Pulmonary artery endothelial cell (primary cell): ENCODE data around the gene KEL. TPM values are rescaled to one million over a fixed set of nuclear protein-coding genes. Genes with fewer than 3 reads are reported as not detected.

Experiments
- DNase-seq: peaks from one replicate; pipeline ENCODE4 v3.0.0-alpha.2; 2011; ENCODE audit warnings: low read depth, low spot score
- total RNA-seq: library from RNA; depleted of rRNA; stranded (reverse); fragments of >200 nt; gene quantifications from 2 replicates; pipeline ENCODE4 v1.2.3, GENCODE V29; 2014

The KEL gene
- total RNA-seq, 1 donor from 2014 or later: not detected

DNA sequence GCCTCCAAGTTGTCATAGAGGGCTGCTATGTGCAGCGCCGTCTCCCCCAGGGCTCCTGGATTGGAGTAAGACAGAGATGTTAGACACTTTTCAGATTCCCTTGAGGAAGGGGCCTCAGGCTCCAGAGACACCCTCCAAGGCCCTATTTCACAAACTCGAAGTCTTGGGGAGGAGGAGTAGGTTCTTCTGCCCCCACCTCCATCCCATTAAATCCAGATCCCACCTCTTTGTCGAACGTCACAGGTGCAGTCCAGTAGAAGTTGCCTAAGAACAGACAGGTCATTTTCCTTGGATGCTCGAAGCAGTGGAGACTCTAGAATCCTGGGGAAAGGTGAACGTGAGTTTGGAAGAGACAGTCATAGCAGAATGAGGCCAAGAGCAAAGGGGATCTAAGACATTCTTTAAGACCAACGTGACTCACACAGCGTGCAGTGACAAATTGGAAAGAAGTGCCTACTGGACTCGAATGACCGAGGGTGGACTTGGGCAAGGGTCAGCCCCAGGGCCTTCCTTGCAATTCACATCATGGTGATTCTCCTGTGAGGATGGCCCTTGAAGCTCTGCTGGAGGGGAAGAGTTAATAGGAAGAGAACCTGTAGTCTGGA lies 31.9 kb downstream of the KEL start:
- no peak for DNase-seq

DNA sequence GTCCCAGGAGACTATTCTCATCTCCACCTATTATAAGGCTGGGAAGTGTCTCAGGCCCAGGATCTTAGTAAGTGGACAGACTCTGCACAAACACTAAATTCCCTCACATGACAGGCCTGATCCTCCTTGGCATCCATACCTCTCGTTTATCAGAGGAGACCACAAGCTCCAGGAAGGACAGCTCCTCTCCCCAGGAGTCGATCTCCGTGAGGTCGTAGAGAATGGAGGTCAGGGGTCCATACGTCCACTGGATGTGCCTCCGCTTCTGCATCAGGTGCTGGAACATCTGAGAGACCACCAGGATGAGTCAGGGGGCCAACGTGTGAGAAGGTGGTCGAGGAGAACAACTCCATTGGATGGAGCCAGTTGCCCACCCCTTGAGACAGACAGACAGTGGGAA lies 34.2 kb downstream of the KEL start:
- DNase-seq: no peak

DNA sequence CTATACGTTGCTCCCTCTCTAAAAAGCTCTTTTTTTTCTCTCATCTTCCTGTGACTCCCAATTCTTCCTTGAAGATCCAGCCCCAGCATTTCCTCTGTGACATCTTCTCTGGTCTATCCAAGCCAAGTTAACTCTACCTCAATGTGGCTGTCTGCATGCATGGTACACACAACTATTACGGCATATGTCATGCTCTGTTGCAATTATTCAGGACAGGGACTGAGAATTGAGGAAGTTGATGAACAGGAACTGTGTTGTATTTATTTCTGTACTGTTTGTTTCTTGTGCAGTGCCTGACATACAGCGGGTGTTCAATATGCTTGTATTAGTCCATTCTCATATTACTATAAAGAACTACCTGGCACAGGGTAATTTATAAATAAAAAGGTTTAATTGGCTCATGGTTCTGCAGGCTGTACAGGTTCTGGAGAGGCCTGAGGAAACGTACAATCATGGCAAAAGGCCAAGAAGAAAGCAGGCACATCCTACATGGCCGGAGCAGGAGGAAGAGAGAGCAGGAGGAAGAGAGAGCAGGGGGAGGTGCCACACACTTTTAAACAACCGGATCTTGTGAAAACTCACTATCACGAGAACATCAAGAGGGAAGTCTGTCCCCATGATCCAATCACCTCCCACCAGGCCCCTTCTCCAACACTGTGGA lies 34.9 kb downstream of the KEL start:
- no peak for DNase-seq

DNA sequence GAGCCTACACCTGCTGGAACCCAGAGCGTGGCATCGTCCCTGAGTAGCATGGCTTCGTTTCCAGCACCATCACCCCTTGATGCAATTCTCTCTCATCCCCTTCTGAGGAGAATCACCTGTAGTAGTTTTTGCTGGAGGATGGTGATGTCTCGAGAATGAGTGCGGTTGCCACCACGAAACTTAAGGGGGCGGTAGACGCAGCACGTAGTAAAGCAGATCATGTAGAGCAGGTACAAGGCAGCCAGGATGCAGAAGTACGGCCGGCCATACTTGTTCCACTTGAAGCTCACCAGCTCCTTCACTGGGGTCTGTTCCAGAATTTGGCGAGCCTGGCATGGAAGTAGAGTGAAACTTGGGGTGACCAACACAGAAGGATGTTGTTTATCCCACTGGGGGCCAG lies 36.8 kb downstream of the KEL start:
- DNase-seq: no peak

DNA sequence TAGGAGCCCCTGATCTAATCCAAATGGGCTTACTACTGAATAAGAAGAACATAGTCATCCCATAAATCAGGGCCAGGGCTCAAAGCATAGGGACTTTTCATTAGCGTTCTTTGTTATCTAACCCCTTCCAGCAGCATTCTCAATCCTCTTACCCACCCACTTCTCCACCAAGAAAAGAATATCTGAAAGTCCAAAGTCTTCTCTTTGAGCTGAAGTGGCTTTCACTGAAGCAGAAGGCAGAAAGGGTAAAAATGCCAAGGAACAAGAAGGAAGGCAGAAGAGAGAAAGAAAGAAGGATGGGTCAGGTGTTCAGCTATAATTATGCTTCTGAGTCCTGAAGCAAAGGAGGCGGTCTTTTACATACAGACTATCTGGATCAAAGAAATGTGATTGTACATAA lies 38.8 kb downstream of the KEL start:
- no peak for DNase-seq

DNA sequence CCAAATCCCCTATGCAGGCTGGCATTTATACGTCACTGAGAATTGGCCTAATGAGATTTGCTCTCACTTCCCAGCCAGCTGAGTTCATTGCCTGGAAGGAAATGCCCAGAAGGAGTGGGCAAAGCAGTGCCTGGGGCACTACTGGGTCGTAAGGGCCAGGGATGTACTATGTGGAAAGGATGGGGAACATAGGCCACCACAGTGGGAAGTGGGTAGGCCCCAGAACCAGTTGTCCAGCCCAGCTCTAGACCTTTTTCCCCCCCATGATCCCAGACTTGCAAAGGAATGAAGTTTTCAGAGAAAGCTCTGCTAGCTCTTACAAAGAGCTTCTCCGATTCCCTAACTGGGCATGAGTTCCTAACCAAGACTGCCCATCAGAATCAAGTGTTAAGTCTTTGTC lies 42.5 kb downstream of the KEL start:
- no peak for DNase-seq

DNA sequence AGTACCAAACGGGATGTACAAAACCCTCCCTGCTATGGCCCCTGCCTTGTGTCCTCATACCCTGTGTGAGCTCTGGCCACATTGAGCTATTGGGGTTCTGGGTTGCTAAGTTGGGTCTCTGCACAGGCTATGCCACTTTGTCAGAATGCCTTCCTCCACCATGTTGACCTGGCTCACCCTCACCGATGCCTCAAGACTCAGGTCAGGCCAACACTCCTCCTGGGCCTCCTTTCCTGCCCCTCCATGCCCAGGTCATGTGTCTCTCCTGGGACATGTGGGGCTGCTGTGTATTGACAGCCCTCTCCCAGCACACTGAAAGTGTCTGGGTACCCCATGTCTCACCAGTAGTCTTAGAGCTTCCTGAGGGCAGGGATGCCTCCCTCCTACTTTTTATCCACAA lies 43.3 kb downstream of the KEL start:
- DNase-seq: no peak

DNA sequence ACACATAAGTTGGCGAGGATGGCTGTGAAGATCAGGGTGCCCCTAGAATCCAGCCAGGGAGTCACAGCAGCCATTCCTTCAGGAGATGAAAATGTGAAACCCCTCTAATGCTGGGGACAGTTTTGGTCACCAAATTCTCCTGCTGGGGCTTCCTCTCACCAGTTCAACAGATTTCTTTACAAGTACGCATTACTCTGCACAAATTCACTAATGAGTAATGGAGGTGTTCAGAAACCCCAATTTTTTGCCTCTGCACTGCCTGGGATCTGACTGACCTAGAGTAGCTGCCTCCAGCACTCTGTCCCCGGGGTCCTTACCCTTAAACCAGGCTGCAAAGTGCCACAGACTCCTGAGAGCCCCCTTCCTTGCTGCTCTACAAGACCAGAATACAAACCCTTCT lies 44.7 kb downstream of the KEL start:
- no peak for DNase-seq

DNA sequence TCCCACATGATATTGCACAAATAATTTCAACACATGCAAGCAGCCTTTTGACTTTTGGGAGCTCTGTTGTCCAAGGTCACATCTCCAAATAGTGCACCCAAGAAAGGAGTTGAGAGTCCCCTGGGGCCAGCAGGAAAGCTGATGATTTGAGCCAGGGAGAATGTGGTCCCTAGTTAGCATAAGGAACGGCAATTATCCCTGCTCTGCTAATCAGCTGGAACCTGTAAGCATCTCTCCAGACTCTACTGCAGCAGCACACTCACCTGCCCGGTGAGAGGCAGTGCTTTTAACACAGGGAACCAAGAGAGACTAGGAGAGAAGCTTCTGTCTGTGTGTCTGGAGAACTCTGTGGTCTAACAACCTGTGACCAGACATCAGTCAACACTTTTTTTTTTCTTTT lies 45.7 kb downstream of the KEL start:
- no peak for DNase-seq

DNA sequence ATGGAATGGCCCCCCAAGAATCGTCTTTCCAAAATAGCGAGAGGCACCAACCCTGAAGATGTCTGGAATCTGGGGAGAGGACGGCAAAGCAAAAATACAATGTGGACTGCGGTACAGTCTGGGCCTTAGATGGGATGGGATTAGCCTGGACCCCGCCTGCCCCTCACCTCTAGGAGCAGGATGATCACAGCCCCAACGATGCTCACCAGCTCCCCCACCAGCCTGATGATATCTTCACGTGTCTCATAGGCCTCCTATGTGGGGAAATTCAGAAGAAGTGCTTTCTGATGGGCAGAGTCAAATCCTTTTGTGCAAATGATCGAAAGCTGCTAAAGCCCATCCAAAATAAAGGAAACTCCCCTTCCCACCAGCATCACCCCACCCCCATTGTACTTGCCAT lies 46.8 kb downstream of the KEL start:
- no peak for DNase-seq

DNA sequence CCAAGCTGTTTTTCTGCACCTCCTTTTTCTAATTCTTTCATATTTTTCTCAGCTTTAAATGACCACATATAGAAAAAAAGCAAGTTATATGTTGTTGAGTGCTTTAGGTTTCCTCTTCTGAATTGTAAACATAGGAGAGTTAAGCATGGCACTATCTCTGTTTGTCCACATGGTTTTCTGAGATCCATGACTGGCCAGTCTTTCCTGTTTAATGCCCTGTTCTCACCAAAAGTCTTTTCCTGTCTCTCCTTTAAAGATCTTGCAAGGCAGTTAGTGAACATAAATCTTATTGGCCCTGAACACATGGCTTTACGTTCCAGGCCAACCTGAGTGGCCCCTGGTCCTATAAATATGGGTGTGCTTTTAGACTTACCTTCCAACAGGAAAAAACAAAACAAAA lies 48.0 kb downstream of the KEL start:
- DNase-seq: no peak

DNA sequence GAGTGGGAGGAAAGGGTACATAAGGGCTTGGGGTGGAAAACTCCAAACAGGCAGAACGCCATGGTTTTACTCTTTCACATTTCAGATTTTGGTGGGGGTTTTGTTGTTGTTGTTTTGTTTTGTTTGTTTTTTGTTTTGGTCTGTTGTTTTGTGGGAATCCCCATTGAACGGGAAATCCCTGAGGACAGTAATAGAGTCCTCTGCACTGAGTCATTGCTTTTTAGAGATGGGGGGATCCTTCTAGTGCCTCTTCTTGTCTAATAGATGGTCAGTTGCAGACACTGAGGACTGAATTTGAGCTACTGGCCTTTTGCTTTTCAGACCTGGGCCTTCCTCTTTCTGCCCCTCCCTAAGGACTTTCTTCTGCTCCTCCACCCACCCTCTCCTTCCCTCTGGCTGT lies 48.6 kb downstream of the KEL start:
- DNase-seq: no peak

DNA sequence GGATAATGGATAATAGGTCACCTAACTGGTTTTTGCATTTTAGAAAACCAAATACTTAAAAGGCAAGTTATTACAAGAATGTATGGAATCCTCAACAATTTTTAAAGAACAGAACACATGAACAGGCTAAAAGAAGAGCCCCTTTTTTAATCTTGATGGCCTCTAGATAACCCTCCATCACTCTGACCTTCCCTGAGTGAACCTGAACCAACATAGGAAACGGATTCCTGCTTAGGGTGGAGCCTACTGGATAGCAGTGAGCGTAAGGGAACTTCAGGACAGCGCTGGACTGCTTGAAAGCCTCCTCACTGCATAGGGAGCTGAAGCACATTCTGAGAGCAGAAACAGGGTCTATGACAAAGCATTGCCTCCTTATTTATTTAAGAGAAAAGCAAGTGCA lies 49.1 kb downstream of the KEL start:
- DNase-seq: no peak

DNA sequence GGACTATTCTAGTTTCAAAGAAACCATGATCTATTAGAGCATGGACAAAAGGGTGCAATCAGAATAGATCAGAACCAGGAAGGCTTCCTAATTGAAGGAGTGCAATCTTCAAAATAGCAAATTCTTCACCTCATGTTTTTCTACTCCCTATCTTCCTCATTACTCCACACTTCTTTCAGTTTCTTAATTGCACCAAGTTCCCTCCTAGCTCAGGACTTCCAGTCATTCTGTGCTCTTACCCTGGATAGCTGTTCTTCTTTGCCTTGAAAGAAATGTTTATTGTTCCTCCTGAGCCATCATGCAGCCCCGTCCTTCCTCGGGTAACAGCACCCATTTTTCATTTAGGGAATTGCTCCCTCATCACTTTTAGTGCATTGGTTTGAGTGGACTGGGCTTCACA lies 51.7 kb downstream of the KEL start:
- no peak for DNase-seq

DNA sequence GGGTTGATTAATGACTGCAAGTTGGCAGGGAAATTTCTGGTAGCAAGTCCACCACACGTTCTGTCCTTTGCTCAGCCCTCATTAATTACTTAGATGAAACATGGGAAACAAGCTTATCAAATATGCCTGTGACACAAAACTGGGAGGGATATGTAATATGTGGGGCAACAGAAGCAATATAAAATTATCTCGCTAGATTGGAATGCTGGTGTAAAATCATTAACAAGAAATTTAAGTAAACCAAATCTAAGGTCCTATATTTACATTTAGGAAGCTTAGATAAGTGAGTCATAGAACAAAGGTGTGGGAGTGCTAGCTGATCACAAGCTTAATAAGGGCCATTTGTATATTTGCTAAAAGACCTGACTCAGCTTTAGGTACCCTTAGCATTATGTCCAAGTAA lies 52.1 kb downstream of the KEL start:
- no peak for DNase-seq

DNA sequence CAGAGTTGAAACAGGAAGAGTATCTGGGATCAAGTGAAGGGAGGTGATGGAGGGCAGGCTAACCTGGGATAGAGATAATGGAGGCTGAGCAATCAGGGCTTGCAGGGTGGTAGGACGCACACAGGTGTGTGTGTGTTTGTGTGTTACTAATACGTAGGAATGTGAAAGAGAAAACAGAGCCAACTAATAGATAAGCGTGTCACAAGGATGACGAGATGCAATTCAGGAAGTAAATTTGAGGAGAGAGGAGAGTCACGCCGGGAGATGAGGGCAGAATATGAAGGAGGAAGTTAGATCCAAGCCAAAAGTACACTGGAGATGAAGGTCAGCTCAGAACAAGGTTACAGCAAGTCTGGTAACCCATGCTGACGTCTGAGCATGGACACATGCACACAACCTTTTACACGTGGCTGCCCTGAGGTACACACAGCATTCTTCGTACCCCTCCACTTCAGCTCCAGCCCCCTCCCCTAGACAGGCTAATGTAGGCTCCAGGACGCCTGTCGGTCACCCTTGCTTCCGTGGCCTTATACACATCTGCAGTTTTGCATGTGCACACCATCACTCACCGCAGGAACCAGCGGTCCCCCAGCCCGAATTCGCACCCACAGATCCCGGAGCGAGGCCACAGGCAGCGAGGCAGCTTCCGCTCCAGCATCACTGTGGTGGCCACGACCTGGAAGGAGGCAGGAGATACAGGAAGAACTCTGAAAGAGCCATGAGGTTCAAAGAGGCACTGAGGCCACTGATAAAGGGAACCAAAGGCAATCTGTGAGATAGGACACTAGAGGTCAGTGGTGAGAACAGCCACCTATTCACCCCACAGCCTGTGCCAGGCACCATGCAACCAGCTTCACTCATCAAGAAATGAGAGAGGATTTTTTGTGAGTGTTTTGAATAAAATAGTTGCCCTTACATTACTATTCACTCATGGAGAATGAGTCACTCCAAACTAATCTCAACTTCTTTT lies 53.0 kb downstream of the KEL start:
- no peak for DNase-seq

DNA sequence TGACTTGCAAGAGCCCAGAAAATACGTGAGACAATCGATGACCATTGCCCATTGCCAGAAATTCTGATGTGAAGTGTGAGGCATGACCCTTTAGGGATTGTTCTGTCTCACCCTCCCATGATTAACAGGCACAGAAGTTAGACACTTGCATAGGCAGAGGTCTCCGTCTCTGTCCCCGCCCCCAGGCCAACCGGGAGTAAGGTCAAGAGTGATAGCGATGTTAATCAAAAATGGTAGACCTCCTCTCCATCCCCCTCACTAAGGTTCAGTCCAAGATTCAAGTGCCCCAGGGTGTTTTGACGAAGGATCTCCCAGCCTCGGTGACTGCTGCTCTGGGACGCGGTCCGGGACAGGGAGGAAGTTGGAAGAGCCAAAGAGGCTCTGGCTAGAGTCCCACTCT lies 53.9 kb downstream of the KEL start:
- no peak for DNase-seq

DNA sequence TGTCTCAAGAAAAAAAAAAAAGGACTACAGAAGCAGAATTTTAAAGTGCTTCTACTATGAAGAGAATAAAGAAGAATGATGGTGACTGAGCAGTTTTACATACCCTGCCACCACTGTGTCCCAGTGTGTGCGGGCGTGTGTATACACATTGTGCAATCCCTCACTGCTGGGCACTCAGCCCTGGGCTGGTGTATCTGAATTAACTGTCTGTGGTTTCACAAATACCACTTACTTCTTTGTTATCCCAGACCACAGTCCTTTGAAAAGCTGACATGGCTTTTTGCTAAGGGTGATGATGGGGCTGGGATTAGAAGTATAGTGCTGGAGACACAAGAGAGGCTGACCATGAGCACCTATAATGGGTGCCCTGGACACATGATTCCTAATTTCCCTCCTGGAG lies 55.5 kb downstream of the KEL start:
- no peak for DNase-seq

DNA sequence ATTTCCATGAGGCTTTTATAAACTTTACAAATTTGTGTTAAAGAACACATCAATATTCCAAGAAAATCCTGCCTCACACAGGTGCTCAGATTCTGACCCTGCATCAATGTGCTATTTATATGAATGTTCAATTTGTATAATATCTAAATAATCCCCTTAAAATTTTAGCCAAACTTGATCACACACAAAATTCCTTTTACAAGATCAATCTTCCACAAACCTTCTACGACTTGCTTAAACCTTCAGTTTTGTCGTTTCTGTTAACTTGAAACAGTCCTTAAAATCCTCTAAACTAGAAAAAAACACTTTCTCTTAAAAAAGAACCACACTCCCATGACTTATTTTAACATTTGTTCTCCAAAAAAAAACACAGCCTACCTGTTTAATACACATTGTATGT lies 56.4 kb downstream of the KEL start:
- no peak for DNase-seq

DNA sequence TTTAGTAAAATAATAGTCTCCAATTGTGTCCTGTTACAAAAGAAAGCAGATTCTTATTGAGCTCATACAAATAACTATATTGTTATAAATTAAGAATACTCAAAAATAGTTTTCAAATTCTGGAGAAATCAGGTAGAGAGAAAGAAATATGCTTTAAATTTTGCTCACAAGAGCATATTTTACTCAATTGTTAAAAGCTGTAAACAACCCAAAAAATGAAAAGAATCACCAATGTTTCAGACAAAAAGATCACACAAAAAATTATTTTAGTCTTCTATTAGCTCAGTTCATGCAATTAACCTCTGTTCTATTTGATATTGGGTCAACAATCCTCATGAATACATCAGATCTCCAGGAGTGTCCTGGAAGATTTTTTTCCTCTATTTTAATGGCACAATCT lies 58.0 kb downstream of the KEL start:
- no peak for DNase-seq

DNA sequence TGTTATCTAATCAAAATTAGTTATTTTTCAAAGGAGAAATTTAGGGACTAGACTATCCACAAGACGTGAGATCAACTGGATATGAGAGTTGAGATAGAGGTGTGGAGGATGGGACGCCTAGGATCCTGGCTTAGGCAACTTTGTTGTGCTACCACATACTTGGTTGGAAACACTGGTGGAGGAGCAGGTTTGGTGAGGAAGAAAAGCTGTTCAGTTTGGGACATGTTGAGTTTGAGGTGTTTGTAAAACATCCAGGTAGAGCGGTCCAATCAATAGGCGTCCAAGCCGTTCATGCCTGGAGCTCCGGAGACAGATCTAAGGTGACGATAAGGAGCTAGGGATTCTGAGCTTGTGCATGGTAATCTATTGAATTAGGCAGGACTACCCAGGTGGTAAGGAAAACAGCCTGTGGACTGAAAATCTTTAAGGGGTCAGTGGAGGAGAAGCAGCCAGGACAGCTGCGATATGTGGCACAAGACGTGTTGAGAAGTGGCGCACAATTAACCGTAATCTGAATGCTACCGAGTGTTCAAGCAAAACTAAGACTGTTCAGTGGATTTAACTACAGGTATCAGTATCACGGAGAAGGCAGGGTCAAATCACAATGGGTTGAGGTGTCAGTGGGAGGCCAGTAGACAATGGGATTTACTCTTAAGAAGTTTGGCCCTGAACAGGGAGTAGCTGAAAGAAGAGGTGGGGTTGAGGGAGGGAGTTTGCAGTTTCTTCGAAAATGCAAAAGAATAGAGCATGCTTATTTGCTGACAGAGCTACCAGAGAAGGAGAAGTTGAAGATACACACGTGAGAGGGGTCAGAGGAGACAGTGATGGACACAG lies 60.5 kb downstream of the KEL start:
- DNase-seq: no peak

DNA sequence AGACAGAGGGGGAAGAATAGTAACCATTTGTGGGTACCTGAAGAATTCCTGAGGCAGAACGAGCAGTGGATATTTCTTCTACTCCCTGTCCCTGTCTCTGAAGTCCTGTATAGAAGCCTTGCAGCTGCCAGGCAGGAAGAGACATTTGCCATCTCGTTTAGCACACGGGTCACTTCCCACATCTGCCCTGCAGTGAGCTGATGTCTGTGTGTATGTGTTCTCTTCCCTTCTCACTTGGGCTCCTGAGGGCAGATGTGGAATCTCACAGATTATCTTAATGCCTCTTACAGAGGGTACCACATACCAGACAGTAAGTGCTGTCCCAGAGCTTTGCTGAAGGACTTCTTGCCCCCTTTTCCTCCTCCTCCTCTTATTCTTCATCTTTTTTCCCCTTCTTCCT lies 62.5 kb downstream of the KEL start:
- DNase-seq: no peak
